ENCODE results near the gene DNAJC19.
"Not testable (repeated sequence)": the region's sequence is repeated elsewhere in the genome, so short reads cannot be mapped to it uniquely, and the experiment has no call there.

DNAJC19 gene

DNA sequence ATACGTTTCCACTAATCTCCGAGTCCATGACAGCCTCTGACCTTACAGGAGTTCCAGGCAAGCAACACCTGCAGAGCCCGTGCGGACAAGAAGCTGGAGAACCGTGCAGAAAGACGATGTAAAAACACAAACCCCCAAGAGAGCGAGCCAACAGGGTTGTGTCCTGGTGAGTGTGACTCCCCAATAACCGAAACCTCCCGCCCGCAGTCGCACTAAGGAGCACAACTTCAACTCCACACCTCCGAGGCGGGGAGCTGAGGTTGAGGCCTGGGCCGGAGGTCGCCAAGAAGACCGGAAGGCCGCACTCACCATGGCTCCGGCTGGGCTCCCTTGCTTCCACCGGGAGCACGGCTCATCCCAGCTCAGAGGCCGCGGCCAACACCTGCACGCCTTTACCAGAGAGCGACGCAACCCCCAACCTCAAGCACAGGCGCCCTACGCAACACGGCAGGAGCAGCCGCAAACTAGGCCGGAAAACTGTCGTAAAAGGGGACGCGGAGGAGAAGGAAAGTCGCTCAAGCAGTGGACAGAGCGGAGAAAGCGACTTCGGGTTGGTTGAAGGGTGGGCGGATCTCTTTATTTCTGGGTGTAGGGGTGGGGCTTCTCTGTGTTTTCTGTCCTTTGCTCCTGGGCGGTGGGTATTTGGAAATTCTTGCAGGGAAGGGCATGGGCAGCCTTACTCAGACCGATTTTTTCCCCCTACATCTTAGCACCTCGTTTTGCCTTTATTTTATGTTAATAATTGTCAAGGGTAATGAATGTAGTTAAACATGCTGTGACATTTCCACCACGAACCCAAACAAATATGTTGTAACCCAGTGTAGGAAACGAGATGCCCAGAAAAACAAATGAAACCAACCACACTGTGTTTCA is at the start of gene DNAJC19:
Gene DNAJC19 (minus strand): TSS at position 446 of the 873 bp plus-strand sequence. CDS start 134 bp downstream, at position 312.
- peak; percentile 87 for DNase-seq

DNA sequence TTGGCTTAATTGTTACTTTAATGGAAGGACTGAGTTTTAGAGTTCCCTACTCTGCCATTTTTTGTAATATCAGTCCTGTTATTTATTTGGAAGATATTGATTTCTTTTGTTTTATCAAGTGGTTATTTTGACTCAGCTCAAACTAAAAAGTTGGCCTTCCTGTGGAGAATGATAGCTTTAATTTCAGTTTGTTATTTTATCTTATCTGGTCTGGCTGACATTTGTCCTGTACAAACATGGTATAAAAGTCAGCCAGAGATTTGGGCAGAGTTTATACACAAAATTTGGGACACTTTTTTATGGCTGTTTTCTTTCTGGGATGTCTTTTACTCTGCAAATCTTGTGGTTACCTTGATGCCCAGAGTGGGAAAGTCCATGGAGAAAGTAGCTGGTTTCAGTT is 41.4 kb upstream of the DNAJC19 start:
- no peak for DNase-seq

- no peak for DNase-seq
Observed at GRCh38 chr3:181025204-181025603, 35.7 kb upstream of the DNAJC19 start.

DNA sequence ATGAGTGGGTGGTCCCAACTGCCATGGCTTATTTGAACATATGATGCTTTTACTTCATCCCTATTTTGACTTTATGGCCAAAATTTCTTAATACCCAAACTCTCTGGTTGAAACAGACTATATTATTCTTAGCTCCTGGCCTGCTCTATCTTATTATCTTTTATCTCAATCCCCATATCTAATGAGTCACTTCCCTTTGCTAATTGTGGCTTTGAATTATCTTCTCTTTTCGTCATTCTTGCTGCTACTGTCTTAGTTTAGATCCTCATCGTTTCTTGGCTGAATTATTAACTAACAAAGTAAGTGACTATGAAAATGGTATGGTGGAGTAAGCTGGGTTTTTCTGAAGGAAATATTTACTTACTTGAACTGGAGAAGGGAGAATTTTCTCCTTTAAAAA is 28.2 kb upstream of the DNAJC19 start:
- DNase-seq = no peak

DNA sequence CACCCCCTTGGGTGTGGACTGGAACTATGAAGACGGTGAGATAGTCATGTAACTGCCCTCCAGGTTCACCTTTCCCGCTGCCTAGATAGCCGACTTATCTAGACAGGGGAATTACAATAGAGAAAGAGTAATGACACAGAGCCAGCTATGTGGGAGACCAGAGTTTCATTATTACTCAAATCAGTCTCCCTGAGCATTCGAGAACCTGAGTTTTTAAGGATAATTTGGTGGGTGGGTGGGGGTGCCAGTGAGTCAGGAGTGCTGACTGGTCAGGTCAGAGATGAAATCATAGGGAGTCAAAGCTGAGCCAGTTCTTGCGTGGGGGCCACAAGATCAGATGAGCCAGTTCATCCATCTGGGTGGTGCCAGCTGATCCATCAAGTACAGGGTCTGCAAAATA is 19.7 kb upstream of the DNAJC19 start:
- DNase-seq = no peak

DNA sequence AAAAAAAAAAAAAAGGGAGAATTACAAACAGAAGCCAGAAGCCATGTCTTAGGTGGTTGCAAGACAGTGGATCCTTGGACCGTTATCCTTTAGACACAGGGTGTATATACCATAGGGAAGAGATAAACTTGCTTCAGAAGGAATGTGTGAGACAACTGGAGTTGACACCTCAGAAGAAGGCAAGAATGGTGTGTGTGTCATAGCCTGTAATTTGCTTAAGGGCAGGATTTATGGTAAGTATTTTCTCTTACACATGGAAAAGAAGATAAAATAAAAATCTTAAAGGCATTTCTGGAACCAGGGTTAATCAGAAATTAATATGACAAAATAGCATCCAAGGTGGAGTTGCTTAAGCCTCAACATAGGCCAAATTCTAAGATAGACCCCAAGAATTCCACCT is 19.3 kb upstream of the DNAJC19 start:
- no peak for DNase-seq

- no peak for DNase-seq
Observed at GRCh38 chr3:181007262-181007661, 17.7 kb upstream of the DNAJC19 start.

DNA sequence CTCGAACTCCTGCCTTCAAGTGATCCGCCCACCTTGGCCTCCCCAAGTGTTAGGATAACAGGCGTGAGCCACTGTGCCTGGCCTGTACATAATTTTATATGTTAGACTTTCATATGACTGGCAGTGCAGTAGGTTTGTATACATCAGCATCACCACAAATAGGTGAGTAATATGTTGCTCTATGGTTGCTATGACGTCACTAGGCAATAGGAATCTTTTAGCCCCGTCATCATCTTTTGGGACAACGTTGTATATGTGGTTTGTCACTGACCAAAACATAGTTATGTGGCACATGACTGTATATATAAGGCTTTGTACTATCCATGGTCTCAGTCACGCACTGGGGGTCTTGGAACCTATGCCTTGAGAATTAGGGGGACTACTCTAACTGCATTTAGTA is 17.0 kb upstream of the DNAJC19 start:
- DNase-seq = no peak

DNA sequence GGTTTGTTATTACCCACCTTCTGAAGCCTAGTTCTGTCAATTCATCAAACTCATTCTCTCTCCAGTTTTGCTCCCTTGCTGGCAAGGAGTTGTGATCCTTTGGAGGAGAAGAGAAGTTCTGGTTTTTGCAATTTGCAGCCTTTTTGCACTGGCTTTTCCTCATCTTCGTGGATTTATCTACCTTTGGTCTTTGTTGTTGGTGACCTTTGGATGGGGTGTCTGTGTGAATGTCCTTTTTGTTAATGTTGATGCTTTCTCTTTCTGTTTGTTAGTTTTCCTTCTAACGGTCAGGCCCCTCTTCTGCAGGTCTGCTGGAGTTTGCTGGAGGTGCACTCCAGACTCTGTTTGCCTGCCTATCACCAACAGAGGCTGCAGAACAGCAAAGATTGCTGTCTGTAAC is 13.9 kb upstream of the DNAJC19 start:
- not testable (repeated sequence) for DNase-seq

DNA sequence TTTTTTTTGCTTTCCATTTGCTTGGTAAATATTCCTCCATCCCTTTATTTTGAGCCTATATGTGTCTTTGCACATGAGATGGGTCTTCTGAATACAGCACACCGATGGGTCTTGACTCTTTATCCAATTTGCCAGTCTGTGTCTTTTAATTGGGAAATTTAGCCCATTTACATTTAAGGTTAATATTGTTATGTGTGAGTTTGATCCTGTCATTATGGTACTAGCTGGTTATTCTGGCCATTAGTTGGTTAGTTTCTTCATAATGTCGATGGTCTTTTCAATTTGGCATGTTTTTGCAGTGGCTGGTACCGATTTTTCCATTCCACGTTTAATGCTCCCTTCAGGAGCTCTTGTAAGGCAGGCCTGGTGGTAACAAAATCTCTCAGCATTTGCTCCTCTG is 12.8 kb upstream of the DNAJC19 start:
- not testable (repeated sequence) for DNase-seq

GRCh38 chr3:180996415-180996932 is 6.9 kb upstream of the DNAJC19 start:
- no peak for DNase-seq

DNA sequence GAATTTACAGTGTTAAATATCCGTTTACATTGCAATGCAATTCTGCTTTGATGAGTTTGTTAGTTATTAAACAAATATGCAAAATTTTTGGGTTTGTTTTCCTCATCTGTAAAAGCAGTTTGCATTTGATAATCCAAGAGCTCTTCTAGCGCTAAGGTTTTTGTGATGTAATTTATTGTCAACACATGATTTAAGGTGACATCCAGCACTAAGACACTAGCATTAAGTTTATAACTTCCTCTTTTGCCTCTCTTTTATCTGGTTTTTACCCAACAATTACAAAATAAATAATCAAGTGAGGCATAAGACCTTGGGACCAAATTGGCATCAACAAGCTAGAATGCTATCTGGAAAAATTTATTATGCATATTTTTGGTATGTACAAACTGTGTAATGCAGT is 969 bp upstream of the DNAJC19 start:
- no peak for DNase-seq

- DNase-seq = no peak
Observed at GRCh38 chr3:180987344-180987743, 2.2 kb downstream of the DNAJC19 start.

DNA sequence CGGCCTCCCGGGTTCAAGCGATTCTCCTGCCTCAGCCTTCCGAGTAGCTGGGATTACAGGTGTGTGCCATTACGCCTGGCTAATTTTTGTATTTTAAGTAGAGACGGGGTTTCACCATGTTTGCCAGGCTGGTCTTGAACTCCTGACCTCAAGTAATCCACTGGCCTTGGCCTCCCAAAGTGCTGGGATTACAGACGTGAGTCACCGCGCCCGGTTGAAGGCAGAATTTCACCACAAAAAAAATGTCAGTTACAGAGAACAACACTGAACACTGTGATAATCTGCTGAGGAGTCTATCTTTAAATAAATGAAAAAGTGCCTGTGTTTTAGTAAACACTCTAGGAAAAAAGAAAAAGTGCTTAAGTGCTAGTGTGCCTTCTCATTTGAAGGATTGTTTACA is 3.2 kb downstream of the DNAJC19 start:
- not testable (repeated sequence) for DNase-seq

DNA sequence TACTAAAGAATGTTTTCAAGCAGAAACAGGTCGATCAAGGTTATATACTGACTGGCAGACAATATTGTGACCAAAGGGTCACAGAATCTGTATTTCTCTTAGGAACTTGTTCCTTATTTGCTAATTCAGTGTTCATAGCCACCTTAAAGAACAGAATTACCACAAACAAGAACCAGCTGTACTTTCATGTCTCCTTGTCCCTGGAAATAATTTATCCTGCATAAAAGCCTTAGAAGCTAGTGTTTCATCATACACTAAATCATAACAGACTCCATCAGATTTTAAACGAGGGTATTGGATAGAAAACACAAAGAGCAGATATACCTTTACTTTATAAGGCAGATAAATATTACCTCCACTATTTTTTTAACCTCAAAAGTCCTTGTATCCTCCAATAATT is 6.4 kb downstream of the DNAJC19 start:
- no peak for DNase-seq

GRCh38 chr3:180981912-180982311 is 7.6 kb downstream of the DNAJC19 start:
- no peak for DNase-seq

DNA sequence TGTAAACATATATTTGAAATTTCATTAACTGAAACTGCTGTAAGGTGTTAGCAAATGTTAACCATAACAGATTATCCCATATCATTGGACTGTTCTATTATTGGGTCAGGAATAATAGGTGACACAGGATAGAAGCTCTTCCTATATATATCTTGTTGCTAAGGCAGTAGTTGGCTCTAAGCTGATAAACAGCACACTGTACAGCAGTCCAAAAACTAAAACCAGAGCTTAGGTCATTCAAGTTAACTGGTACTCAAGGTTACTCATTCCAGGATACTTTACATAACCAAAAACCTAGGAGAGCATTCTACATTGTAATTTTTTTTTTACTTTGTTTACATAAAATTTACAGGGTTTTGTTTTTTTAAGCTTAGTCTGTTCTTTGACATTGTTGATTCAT is 8.9 kb downstream of the DNAJC19 start:
- no peak for DNase-seq

- DNase-seq = no peak
Observed at GRCh38 chr3:180979961-180980360, 9.6 kb downstream of the DNAJC19 start.

DNA sequence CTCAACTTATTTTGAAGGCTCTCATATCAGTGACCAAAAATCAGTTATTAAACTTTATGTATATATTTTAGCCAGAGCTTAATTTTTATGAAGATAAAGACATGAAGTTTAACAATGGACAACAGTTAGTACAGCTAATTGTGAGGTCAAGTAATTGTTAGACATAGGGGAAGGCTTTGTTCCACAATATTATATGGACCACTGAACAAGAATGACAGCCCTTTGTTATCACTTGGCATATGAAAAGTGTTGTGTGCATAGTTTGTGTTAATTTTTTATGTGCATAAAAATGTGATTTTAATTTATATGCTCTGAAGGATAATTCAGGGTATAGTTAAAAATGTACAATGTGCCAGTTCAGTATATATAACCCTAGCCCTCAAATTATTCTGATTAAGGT is 12.0 kb downstream of the DNAJC19 start:
- DNase-seq = no peak

- DNase-seq = no peak
Observed at GRCh38 chr3:180974286-180974685, 15.2 kb downstream of the DNAJC19 start.

- DNase-seq = no peak
Observed at GRCh38 chr3:180973543-180973942, 16.0 kb downstream of the DNAJC19 start.

DNA sequence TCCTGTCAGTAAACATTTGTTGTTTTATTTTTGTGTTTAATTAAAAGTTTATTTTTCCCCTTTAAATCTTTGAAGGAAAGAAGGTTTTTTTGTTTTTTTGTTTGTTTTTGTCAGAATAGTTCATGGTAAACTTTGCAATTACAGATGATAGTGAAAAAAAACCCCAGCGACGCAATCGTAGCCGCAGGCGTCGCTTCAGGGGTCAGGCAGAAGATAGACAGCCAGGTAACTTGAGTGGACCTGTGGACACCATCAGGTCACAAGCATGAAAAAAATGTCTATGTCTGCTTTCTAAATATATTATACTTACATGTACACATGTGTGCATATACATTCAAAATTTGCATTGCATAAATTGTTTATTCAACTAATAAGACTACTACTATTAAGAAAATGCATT is 18.6 kb downstream of the DNAJC19 start:
- DNase-seq = no peak

GRCh38 chr3:180962530-180962929 is 27.0 kb downstream of the DNAJC19 start:
- DNase-seq = no peak

DNA sequence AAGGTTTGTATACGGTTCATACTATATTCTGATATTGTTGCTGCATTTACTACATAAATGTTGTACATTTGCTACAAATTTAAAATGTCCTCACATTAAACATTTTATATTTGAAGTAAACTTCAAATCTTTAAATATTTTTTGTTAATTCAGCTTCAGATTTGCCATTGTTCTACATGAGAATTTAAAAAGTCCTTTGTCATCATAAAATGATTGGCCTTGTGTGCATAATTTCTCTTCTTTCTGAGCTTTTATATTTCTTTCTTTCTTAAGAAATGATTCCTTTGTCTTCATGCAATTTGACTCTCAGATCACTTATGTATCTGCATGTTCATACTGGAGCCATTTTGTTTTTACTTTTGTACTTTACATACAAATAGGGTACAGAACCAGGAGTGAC is 28.0 kb downstream of the DNAJC19 start:
- no peak for DNase-seq

- DNase-seq = no peak
Observed at GRCh38 chr3:180961087-180961486, 28.4 kb downstream of the DNAJC19 start.
